RWPE1 (cell line): ENCODE results near the gene MKI67.

Experiments
- CTCF ChIA-PET: fragments of 350-600 bp; sonication (Branson Sonifier 250); formaldehyde crosslinking; extraction: SDS; loops from one replicate; lab custom pipeline; 2021; lab: Yijun Ruan, JAX
- POLR2A ChIA-PET: fragments of 400-600 bp; formaldehyde crosslinking; extraction: SDS; loops from one replicate; lab custom pipeline; 2020; ENCODE audit warnings: antibody characterized with exemption; ENCODE audit not compliant: low non-redundant PET; lab: Yijun Ruan, JAX
- DNase-seq: peaks from one replicate; pipeline ENCODE4 v3.0.0; 2012; ENCODE audit warnings: low spot score
- H3K27ac ChIP-seq: fragments of 450-650 bp; 2 replicates; pipeline ENCODE4 v1.5.1; 2017
- CTCF ChIP-seq: fragments of 450-650 bp; conservative IDR thresholded peaks from 2 replicates; pipeline ENCODE4 v1.5.1; 2017; ENCODE audit warnings: low read depth, mild to moderate bottlenecking

MKI67 gene

GRCh38 chr10:128054163-128054970 lies 71.9 kb downstream of the MKI67 start:
- DNase-seq: no peak
- POLR2A ChIA-PET: no interaction called here
- CTCF ChIA-PET: interaction anchor here (0.6 to 1.3 kb wide), 3 partner anchors 43 to 150 kb away, joined by 3 read pairs; no protein-coding TSS in a partner anchor
- no peak for TF ChIP-seq CTCF
- H3K27ac ChIP-seq: peak overlapping the region; percentile 45

GRCh38 chr10:128053356-128053755 lies 72.9 kb downstream of the MKI67 start:
- no peak for TF ChIP-seq CTCF
- ChIA-PET POLR2A (no interaction called here), CTCF (interaction anchor here (0.7 to 1.2 kb wide), 3 partner anchors 16 to 200 kb away, joined by 3 to 6 read pairs (median 3); no protein-coding TSS in a partner anchor)
- no peak for DNase-seq
- H3K27ac ChIP-seq: peak overlapping the region; percentile 31

DNA sequence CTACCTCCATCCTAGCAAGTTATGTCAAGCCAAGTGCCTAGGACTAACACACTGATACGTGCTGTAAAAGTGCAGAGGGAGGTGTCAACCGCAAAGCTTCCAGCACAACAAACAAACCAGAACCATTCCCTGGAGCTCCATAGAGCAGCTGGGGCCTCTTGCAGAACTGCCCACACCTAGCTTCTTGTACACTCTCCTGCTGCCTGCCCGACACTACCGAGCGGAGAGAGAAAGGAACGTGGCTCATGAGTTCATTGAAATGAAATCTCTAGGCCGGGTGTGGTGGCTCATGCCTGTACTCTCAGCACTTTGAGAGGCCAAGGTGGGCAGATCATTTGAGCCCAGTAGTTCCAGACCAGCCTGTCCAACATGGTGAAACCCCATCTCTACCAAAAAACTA lies 73.5 kb downstream of the MKI67 start:
- POLR2A ChIA-PET: no interaction called here
- DNase-seq: no peak
- CTCF ChIA-PET: interaction anchor here (0.7 to 1.0 kb wide), 3 partner anchors 16 to 199 kb away, joined by 3 to 7 read pairs (median 6); partner anchors contain the start of gene PTPRE
- TF ChIP-seq CTCF: no peak
- H3K27ac ChIP-seq: peak overlapping the region; percentile 67

- ChIA-PET CTCF (interaction anchor here (0.5 to 1.0 kb wide), 4 partner anchors 18 to 145 kb away, joined by 5 to 7 read pairs (median 5); partner anchors contain the start of gene PTPRE), POLR2A (no interaction called here)
- no peak for DNase-seq
- H3K27ac ChIP-seq: peak overlapping the region; percentile 67
- TF ChIP-seq CTCF: no peak
Measured at GRCh38 chr10:128051548-128051947, 74.7 kb downstream of the MKI67 start.

GRCh38 chr10:128050936-128051335 lies 75.3 kb downstream of the MKI67 start:
- peak; percentile 63 for DNase-seq
- TF ChIP-seq CTCF: no peak
- ChIA-PET POLR2A (interaction anchor here (1.3 kb wide), 1 partner anchor 13 kb away, joined by 5 read pairs; no protein-coding TSS in a partner anchor), CTCF (interaction anchor here (0.5 to 0.8 kb wide), 3 partner anchors 19 to 145 kb away, joined by 5 read pairs; no protein-coding TSS in a partner anchor)
- peak overlapping the region; percentile 67 for H3K27ac ChIP-seq

DNA sequence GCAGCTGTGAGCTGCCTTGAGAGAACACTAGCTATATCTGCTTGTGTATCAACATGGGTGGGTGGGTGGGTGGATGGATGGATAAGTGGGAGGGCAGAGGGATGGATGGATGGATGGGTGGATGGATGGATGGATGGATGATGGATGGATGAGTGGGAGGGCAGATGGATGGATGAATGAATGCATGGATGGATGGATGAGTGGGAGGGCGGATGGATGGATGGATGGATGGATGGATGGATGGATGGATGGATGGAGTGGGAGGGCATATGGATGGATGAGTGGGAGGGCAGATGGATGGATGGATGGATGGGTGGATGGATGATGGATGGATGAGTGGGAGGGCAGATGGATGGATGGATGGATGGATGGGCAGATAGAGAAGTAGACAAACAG lies 76.1 kb downstream of the MKI67 start:
- no peak for DNase-seq
- ChIA-PET POLR2A (interaction anchor here (1.3 kb wide), 1 partner anchor 14 kb away, joined by 5 read pairs; no protein-coding TSS in a partner anchor), CTCF (interaction anchor here (0.6 kb wide), 1 partner anchor 39 kb away, joined by 3 read pairs; no protein-coding TSS in a partner anchor)
- TF ChIP-seq CTCF: no peak
- H3K27ac ChIP-seq: peak overlapping the region; percentile 95; the same call in 1 of the 2 replicates
